GM18951 (cell line): ENCODE results near the gene KLHL11.

ENCODE experiments used
- POLR2A ChIP-seq: IDR thresholded peaks from 4 replicates; pipeline ENCODE4 v1.6.1; 2011; ENCODE audit warnings: mild to moderate bottlenecking; ENCODE audit not compliant: insufficient read length, insufficient read depth; ENCODE audit errors: extremely low read depth
- in situ Hi-C: fragments of 300-500 bp; cut with MboI; formaldehyde crosslinking; loops from one replicate; pipeline ENCODE4 v1.12.0; 2022; ENCODE audit warnings: low sequenced_read_pairs, mixed read lengths, inconsistent platforms; ENCODE audit not compliant: unreplicated experiment

Gene KLHL11

GRCh38 chr17:41818024-41818423 is 47.2 kb downstream of the KLHL11 start:
- no peak for TF ChIP-seq POLR2A
- in situ Hi-C loops, result no loop called here

GRCh38 chr17:41816637-41817320 is 48.4 kb downstream of the KLHL11 start:
- in situ Hi-C loops, result no loop called here
- no peak for TF ChIP-seq POLR2A

GRCh38 chr17:41814195-41814594 is 51.0 kb downstream of the KLHL11 start:
- TF ChIP-seq POLR2A, result no peak
- in situ Hi-C loops, result no loop called here

- in situ Hi-C loops, result no loop called here
- TF ChIP-seq POLR2A, result no peak
Observed at GRCh38 chr17:41813699-41814124, 51.5 kb downstream of the KLHL11 start.

- no peak for TF ChIP-seq POLR2A
Observed at GRCh38 chr17:41813152-41813680, 52.0 kb downstream of the KLHL11 start.

GRCh38 chr17:41812381-41813151 is 52.7 kb downstream of the KLHL11 start, which contains the start of gene FKBP10:
TSS of gene FKBP10 (plus strand) at chr17:41813004. CDS start at chr17:41813035, 31 bp downstream.
- no peak for TF ChIP-seq POLR2A
- in situ Hi-C loops, result no loop called here

More at GRCh38 chr17:41813152-41813680, 52.0 kb downstream of the KLHL11 start:
- in situ Hi-C loops, result no loop called here

- in situ Hi-C loops, result no loop called here
Observed at GRCh38 chr17:41811549-41812380, 53.5 kb downstream of the KLHL11 start, which contains the start of gene P3H4. TSS of gene P3H4 (minus strand) at chr17:41811949. CDS start at chr17:41811915, 34 bp downstream.

GRCh38 chr17:41810659-41811548 is 54.3 kb downstream of the KLHL11 start:
- in situ Hi-C loops, result no loop called here
- no peak for TF ChIP-seq POLR2A

More at GRCh38 chr17:41811549-41812380, 53.5 kb downstream of the KLHL11 start, which contains the start of gene P3H4:
- no peak for TF ChIP-seq POLR2A

- no peak for TF ChIP-seq POLR2A
- in situ Hi-C loops, result loop anchor here (5.0 kb wide), 1 partner anchor 70 kb away; no protein-coding TSS in a partner anchor
Observed at GRCh38 chr17:41806685-41807445, 58.4 kb downstream of the KLHL11 start.
